ENCODE measurements around the gene SETD1A.

SETD1A gene

GRCh38 chr16:30946671-30947540 lies 10.6 kb upstream of the SETD1A start:
- no peak for TF ChIP-seq ZNF274 (IDR thresholded peaks at IDR 0.05; ENCODE audit: low read depth, low read length)
- no peak for TF ChIP-seq YY1 (IDR thresholded peaks at IDR 0.05; ENCODE audit: insufficient read depth, insufficient read length)
- TF ChIP-seq SUZ12 (IDR thresholded peaks at IDR 0.05; ENCODE audit: extremely low read depth, insufficient read depth, insufficient read length) = no peak
- Histone ChIP-seq H3K36me3 (ENCODE audit: insufficient read depth, insufficient read length, low read length) (peaks cover 43% of the 10 kb centered on the region), H3K4me3 (ENCODE audit: insufficient read length, low read depth) (no peak overlapping the region), H3K9me3 (ENCODE audit: insufficient read depth, low read length) (no peaks in the 10 kb centered on the region), H3K9ac (ENCODE audit: insufficient read length, low read depth) (peak overlapping the region; percentile 42), H3K4me1 (ENCODE audit: insufficient read depth, insufficient read length) (peaks cover 20% of the 10 kb centered on the region), H3K27me3 (ENCODE audit: insufficient read depth, insufficient read length) (no peaks in the 10 kb centered on the region)
- no peak for DNase-seq (ENCODE audit: low read depth, low spot score)

DNA sequence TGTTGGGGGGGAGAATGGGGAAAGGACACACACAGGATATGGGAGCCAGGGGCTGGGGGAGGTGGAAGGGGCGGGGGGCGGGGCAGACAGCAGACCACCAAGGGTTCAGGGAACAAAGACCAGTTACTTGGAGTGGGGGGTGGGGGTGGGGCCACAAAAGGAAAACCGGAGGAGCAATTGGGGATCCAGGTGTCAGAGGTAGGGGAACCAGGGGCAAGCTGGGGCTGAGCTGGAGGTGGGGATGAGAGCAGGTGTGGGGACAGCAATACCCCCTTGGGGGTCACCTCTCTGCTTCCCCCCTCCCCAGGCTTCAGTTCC lies 10.1 kb upstream of the SETD1A start:
- Histone ChIP-seq H3K27me3 (ENCODE audit: insufficient read depth, insufficient read length) (no peaks in the 10 kb centered on the region), H3K9me3 (ENCODE audit: insufficient read depth, low read length) (no peaks in the 10 kb centered on the region), H3K36me3 (ENCODE audit: insufficient read depth, insufficient read length, low read length) (peaks cover 37% of the 10 kb centered on the region), H3K4me3 (ENCODE audit: insufficient read length, low read depth) (peak overlapping the region; percentile 40), H3K4me1 (ENCODE audit: insufficient read depth, insufficient read length) (peaks cover 14% of the 10 kb centered on the region), H3K9ac (ENCODE audit: insufficient read length, low read depth) (peak overlapping the region; percentile 74)
- DNase-seq (ENCODE audit: low read depth, low spot score) = no peak
- TF ChIP-seq ZNF274 (IDR thresholded peaks at IDR 0.05; ENCODE audit: low read depth, low read length) = no peak
- no peak for TF ChIP-seq SUZ12 (IDR thresholded peaks at IDR 0.05; ENCODE audit: extremely low read depth, insufficient read depth, insufficient read length)
- TF ChIP-seq YY1 (IDR thresholded peaks at IDR 0.05; ENCODE audit: insufficient read depth, insufficient read length) = no peak

DNA sequence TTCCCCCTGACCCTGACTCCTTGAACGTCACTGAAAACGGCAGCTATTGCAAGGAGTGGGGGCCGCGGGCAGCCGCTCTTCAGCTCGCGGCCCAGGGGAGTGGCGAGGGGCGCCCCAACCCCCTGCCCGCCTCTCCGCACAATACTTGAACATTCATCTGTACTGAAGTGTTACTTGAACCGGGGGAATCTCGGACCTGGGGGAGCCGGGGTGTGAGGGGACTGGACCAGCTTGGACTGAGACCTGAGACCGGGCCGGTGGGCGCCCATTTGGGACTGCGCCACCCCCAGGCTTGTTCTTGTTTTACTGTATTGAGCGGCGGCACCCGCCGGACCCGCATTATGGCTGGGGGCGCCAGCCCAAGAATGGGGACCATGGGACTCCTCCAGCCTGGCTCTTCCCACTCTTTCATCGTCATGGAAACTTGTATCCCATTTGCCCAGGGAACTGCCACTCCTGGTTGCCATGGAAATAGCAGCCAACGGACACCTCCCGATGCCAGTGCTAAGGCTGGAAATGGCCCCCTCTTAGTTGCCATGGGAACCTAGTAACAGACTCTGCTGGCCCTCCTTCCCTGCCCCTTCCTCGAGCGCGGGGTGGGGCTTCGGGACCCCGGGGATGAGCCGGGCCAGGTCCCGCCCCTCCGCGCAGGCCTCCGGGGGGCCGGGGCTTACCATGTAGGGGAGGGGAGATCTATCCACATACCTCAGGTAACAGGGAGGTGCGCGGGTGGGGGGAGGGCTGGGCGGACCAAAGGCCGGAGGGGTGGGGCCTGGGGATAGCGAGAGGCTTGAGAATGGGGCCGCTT lies 9.5 kb upstream of the SETD1A start:
- peak; percentile 99 for DNase-seq (ENCODE audit: low read depth, low spot score)
- peak overlapping the region; percentile 74 for H3K9ac ChIP-seq (ENCODE audit: insufficient read length, low read depth)
- TF ChIP-seq ZNF274 (IDR thresholded peaks at IDR 0.05; ENCODE audit: low read depth, low read length) = no peak
- H3K27me3 ChIP-seq (ENCODE audit: insufficient read depth, insufficient read length) = no peaks in the 10 kb centered on the region
- H3K9me3 ChIP-seq (ENCODE audit: insufficient read depth, low read length) = no peaks in the 10 kb centered on the region
- peak overlapping the region; percentile 69 for H3K4me3 ChIP-seq (ENCODE audit: insufficient read length, low read depth)
- peaks cover 11% of the 10 kb centered on the region for H3K4me1 ChIP-seq (ENCODE audit: insufficient read depth, insufficient read length)
- H3K36me3 ChIP-seq (ENCODE audit: insufficient read depth, insufficient read length, low read length) = peaks cover 31% of the 10 kb centered on the region

GRCh38 chr16:30948667-30949649 lies 8.6 kb upstream of the SETD1A start, which contains the start of gene ORAI3:
TSS of gene ORAI3 (plus strand) at chr16:30949068. CDS start at chr16:30949290, 222 bp downstream.
- H3K27me3 ChIP-seq (ENCODE audit: insufficient read depth, insufficient read length) = no peaks in the 10 kb centered on the region
- H3K9ac ChIP-seq (ENCODE audit: insufficient read length, low read depth) = peak within 1 kb of the TSS; percentile 97
- no peaks in the 10 kb centered on the region for H3K9me3 ChIP-seq (ENCODE audit: insufficient read depth, low read length)
- no peak for TF ChIP-seq ZNF274 (IDR thresholded peaks at IDR 0.05; ENCODE audit: low read depth, low read length)
- TF ChIP-seq SUZ12 (IDR thresholded peaks at IDR 0.05; ENCODE audit: extremely low read depth, insufficient read depth, insufficient read length) = no peak
- no peak for TF ChIP-seq YY1 (IDR thresholded peaks at IDR 0.05; ENCODE audit: insufficient read depth, insufficient read length)
- H3K36me3 ChIP-seq (ENCODE audit: insufficient read depth, insufficient read length, low read length) = peaks cover 29% of the 10 kb centered on the region
- peak within 1 kb of the TSS; percentile 69 for H3K4me3 ChIP-seq (ENCODE audit: insufficient read length, low read depth)
- peaks cover 17% of the 10 kb centered on the region for H3K4me1 ChIP-seq (ENCODE audit: insufficient read depth, insufficient read length)
- no peak for DNase-seq (ENCODE audit: low read depth, low spot score)

DNA sequence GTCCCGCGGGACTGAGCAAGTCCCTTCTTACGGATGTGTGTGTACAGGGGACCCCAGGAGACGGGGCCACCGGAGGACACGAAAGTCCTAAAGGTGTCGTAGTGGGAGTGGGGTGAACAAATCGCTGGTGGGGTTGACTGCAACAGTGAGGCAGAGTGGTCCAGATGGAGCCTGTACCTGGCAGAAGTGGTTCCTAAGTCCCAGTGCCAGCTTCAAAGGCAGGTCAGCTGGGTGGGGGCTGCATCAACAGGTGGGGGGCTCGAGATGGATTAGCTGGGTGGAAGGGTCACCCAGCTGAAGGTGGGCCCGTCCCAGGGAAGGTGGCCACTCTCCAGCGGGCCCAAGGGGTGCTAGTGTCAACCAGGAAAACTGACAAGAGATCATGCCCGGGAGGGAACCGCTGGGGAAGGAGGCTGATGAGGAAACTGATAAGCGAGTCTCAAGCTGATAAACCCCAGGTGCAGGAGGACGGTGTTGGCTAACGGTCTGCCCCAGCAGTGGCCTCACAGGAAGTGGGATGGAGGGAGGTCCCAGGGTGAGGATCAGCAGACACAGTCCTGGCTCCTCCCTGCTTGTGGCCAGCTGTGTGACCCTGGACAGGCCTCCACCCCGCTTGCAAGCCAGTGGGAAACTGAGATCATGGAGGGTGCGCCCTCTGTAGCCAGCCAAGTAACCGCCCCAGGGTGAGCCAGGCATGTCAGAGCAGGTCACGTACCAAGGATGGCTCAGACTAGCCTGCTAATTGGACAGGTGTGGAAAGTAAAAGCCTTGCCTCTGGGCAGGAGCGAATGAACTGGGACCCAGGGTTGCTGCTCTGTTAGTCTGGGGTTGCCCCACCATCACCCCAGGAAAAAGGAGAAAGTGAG lies 7.7 kb upstream of the SETD1A start:
- H3K4me1 ChIP-seq (ENCODE audit: insufficient read depth, insufficient read length) = peaks cover 18% of the 10 kb centered on the region
- TF ChIP-seq ZNF274 (IDR thresholded peaks at IDR 0.05; ENCODE audit: low read depth, low read length) (no peak), YY1 (IDR thresholded peaks at IDR 0.05; ENCODE audit: insufficient read depth, insufficient read length) (no peak), SUZ12 (IDR thresholded peaks at IDR 0.05; ENCODE audit: extremely low read depth, insufficient read depth, insufficient read length) (no peak)
- peak overlapping the region; percentile 97 for H3K9ac ChIP-seq (ENCODE audit: insufficient read length, low read depth)
- H3K36me3 ChIP-seq (ENCODE audit: insufficient read depth, insufficient read length, low read length) = peaks cover 21% of the 10 kb centered on the region
- peak overlapping the region; percentile 69 for H3K4me3 ChIP-seq (ENCODE audit: insufficient read length, low read depth)
- H3K9me3 ChIP-seq (ENCODE audit: insufficient read depth, low read length) = no peaks in the 10 kb centered on the region
- no peaks in the 10 kb centered on the region for H3K27me3 ChIP-seq (ENCODE audit: insufficient read depth, insufficient read length)
- DNase-seq (ENCODE audit: low read depth, low spot score) = no peak

- Histone ChIP-seq H3K36me3 (ENCODE audit: insufficient read depth, insufficient read length, low read length) (peaks cover 17% of the 10 kb centered on the region), H3K9ac (ENCODE audit: insufficient read length, low read depth) (peak overlapping the region; percentile 97), H3K9me3 (ENCODE audit: insufficient read depth, low read length) (no peaks in the 10 kb centered on the region), H3K4me1 (ENCODE audit: insufficient read depth, insufficient read length) (peaks cover 18% of the 10 kb centered on the region), H3K4me3 (ENCODE audit: insufficient read length, low read depth) (no peak overlapping the region), H3K27me3 (ENCODE audit: insufficient read depth, insufficient read length) (no peaks in the 10 kb centered on the region)
- DNase-seq (ENCODE audit: low read depth, low spot score) = no peak
- no peak for TF ChIP-seq SUZ12 (IDR thresholded peaks at IDR 0.05; ENCODE audit: extremely low read depth, insufficient read depth, insufficient read length)
- TF ChIP-seq ZNF274 (IDR thresholded peaks at IDR 0.05; ENCODE audit: low read depth, low read length) = no peak
- no peak for TF ChIP-seq YY1 (IDR thresholded peaks at IDR 0.05; ENCODE audit: insufficient read depth, insufficient read length)
Measured at GRCh38 chr16:30950516-30951065, 7.0 kb upstream of the SETD1A start.
